GM12875 (cell line): Measurements from ENCODE around the gene SMARCE1.

Experiments
- H3K4me3 ChIP-seq: one replicate; pipeline ENCODE4 v1.5.1; 2011; ENCODE audit warnings: low read depth, low read length, control low read depth
- CTCF ChIP-seq: IDR thresholded peaks from 2 replicates; pipeline ENCODE4 v1.5.1; 2011; ENCODE audit warnings: low read depth, mild to moderate bottlenecking, control low read depth, inconsistent platforms, low read length, moderate library complexity, borderline replicate concordance; ENCODE audit not compliant: insufficient read depth

SMARCE1 gene

DNA sequence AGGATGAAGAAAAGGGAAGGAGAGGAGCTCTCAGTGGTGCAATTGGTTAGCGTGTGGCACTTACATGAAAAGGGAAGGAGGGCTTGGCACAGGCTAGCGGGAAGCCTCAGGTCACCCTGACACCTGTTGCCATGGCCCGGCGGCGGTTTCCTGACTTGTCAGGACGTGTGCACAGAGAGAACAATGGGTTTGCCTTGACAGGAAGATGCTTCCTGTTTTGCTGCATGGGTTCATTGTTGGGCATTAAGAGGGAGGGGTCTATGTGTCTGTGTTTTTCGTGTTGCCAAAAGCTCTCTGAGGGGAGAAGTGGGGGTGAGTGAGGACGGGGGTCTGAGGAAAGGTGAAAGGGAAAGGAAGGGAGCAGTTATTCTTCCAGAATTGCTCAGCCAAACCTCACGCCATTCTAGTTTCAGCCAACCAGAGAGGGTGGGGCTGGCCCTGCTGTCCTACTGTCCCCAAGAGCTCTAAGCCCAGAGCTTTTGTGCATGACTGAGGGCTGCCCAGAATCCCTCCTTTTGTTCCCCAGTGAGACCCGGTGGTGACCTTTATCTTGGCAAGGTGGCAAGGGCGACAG is 65.2 kb downstream of the SMARCE1 start:
- TF ChIP-seq CTCF, result no peak

GRCh38 chr17:40580140-40580539 is 67.5 kb downstream of the SMARCE1 start:
- TF ChIP-seq CTCF, result no peak
- H3K4me3 ChIP-seq, result no peak overlapping the region

More for the DNA sequence above, 65.2 kb downstream of the SMARCE1 start:
- no peak overlapping the region for H3K4me3 ChIP-seq

GRCh38 chr17:40579471-40579870 is 68.1 kb downstream of the SMARCE1 start:
- TF ChIP-seq CTCF, result no peak
- H3K4me3 ChIP-seq, result no peak overlapping the region

DNA sequence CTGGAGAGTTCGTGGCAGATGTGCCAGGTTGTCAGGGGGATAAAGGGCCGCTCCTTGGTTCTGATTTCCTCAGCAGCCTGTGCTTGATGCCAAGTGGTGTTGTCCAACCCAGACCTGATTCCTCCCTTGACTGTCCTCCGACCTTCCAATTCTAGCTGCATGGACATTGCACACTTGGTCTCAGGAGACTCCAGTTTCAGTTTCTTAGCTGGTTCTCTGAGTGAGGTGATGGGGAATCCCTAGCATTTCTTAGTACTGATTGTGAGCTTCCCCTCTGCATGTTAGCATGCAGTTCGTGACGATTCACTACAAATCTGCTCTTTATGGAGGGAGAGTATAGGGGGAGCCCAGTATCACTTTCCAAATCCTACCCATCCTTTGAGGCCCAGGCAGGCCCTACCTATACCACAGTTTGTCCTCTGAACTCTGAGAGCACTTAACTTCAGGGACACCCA is 70.0 kb downstream of the SMARCE1 start:
- no peak for TF ChIP-seq CTCF
- H3K4me3 ChIP-seq, result no peak overlapping the region

- no peak for TF ChIP-seq CTCF
- no peak overlapping the region for H3K4me3 ChIP-seq
These were observed 71.4 kb downstream of the SMARCE1 start for GRCh38 chr17:40576113-40576740.
